Memory B cell (primary cell): ENCODE data around the gene GSTA1.
"Not testable (repeated sequence)": the region's sequence is repeated elsewhere in the genome, so short reads cannot be mapped to it uniquely, and the experiment has no call there.

Source experiments
- ATAC-seq: fragments of 150-1000 bp; cut with Tn5 transposase; 2 replicates; pipeline ENCODE4 v1.10.0; 2021; ENCODE audit warnings: low read depth, mild to moderate bottlenecking, moderate library complexity
- DNase-seq, 2 donors: peaks; one replicate each; pipeline ENCODE4 v3.0.0; 2022; ENCODE audit warnings: low spot score in 2 of 2
- H3K27ac Mint-ChIP-seq: one replicate; pipeline ENCODE4 v1.8.0; 2022; ENCODE audit warnings: mild to moderate bottlenecking, moderate library complexity, mixed read lengths
- H3K27me3 Mint-ChIP-seq: one replicate; pipeline ENCODE4 v1.8.0; 2022; ENCODE audit warnings: mixed read lengths
- H3K36me3 Mint-ChIP-seq: one replicate; pipeline ENCODE4 v1.8.0; 2022; ENCODE audit warnings: mild to moderate bottlenecking, mixed read lengths
- H3K4me1 Mint-ChIP-seq: one replicate; pipeline ENCODE4 v1.8.0; 2022; ENCODE audit warnings: mixed read lengths
- H3K4me3 Mint-ChIP-seq: one replicate; pipeline ENCODE4 v1.8.0; 2022; ENCODE audit warnings: mild to moderate bottlenecking, moderate library complexity, mixed read lengths
- H3K9me3 Mint-ChIP-seq: one replicate; pipeline ENCODE4 v1.8.0; 2022; ENCODE audit warnings: mixed read lengths

GSTA1 gene

GRCh38 chr6:52825270-52825793 is 21.7 kb upstream of the GSTA1 start:
- H3K36me3 Mint-ChIP-seq, ATAC-seq, H3K27ac Mint-ChIP-seq, DNase-seq, H3K9me3 Mint-ChIP-seq, H3K27me3 Mint-ChIP-seq, H3K4me1 Mint-ChIP-seq, H3K4me3 Mint-ChIP-seq: not testable (repeated sequence)

GRCh38 chr6:52821842-52822241 is 18.2 kb upstream of the GSTA1 start:
- Mint-ChIP-seq H3K4me1 (no peaks in the 10 kb centered on the region), H3K27me3 (peaks cover 1% of the 10 kb centered on the region), H3K36me3 (no peaks in the 10 kb centered on the region), H3K4me3 (no peak overlapping the region), H3K27ac (no peak overlapping the region), H3K9me3 (peaks cover 2% of the 10 kb centered on the region)
- DNase-seq: no peak
- no peak for ATAC-seq

DNA sequence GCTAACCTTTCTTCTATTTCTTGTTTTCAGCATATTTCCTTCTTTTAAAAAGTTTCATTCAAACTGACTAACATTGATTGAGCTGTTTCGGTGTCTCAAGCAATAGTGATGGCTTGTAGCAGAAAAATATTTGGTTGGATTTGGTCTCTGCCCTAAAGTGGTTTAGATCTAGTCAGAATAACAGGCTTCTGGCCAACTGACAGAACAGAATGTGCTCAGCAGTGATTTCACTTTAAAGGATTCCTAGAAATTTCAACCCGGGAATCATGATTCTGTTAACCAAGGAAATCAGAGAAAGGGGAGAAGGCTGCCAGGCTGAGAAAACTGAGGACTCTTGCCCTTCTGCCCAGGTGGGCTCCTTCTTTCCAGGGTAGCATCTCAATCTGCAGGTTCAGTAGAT is 16.6 kb upstream of the GSTA1 start:
- H3K27ac Mint-ChIP-seq: no peak overlapping the region
- no peaks in the 10 kb centered on the region for H3K4me1 Mint-ChIP-seq
- DNase-seq (no peak), ATAC-seq (no peak)
- peaks cover 2% of the 10 kb centered on the region for H3K9me3 Mint-ChIP-seq
- H3K36me3 Mint-ChIP-seq: no peaks in the 10 kb centered on the region
- H3K27me3 Mint-ChIP-seq: peaks cover 1% of the 10 kb centered on the region
- H3K4me3 Mint-ChIP-seq: no peak overlapping the region

GRCh38 chr6:52815167-52816092 is 11.8 kb upstream of the GSTA1 start:
- peaks cover 13% of the 10 kb centered on the region for H3K27me3 Mint-ChIP-seq
- DNase-seq: peak; percentile 33 to 34

DNA sequence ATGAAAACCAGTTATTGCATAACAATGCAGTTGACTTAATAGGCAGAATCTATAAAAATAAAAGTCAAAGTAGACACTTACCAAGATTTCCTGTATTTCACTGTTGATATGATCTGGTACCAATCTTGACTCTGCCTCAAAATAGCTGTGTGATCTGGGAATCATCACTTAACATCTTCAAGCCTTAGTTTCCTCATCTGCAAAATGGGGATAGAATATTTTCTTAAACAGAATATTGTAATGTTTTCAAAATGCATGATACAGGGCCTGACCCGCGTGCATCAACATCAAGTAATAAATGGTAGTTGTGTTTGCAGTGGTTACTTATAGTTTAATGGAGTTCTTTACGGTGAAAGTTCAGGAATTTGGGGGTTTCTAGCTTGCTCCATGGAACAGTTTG is 10.9 kb upstream of the GSTA1 start:
- H3K4me1 Mint-ChIP-seq, H3K27ac Mint-ChIP-seq, H3K36me3 Mint-ChIP-seq, H3K9me3 Mint-ChIP-seq, ATAC-seq, DNase-seq, H3K4me3 Mint-ChIP-seq: not testable (repeated sequence)
- peaks cover 13% of the 10 kb centered on the region for H3K27me3 Mint-ChIP-seq

More at GRCh38 chr6:52815167-52816092, 11.8 kb upstream of the GSTA1 start:
- Mint-ChIP-seq H3K4me1 (no peaks in the 10 kb centered on the region), H3K9me3 (no peaks in the 10 kb centered on the region), H3K36me3 (no peaks in the 10 kb centered on the region), H3K4me3 (no peak overlapping the region), H3K27ac (no peak overlapping the region)
- peak; percentile 56 for ATAC-seq

GRCh38 chr6:52809777-52810176 is 6.2 kb upstream of the GSTA1 start:
- not testable (repeated sequence) for H3K9me3 Mint-ChIP-seq, H3K27ac Mint-ChIP-seq, H3K4me1 Mint-ChIP-seq, DNase-seq, H3K4me3 Mint-ChIP-seq, ATAC-seq, H3K36me3 Mint-ChIP-seq
- peaks cover 14% of the 10 kb centered on the region for H3K27me3 Mint-ChIP-seq

GRCh38 chr6:52808660-52809059 is 5.0 kb upstream of the GSTA1 start:
- Mint-ChIP-seq H3K9me3 (no peaks in the 10 kb centered on the region), H3K27ac (no peak overlapping the region), H3K36me3 (no peaks in the 10 kb centered on the region), H3K27me3 (peaks cover 16% of the 10 kb centered on the region), H3K4me3 (no peak overlapping the region), H3K4me1 (no peaks in the 10 kb centered on the region)
- no peak for ATAC-seq
- no peak for DNase-seq

- no peaks in the 10 kb centered on the region for H3K36me3 Mint-ChIP-seq
- H3K27ac Mint-ChIP-seq: no peak overlapping the region
- no peaks in the 10 kb centered on the region for H3K4me1 Mint-ChIP-seq
- no peak for DNase-seq
- ATAC-seq: no peak
- no peak overlapping the region for H3K4me3 Mint-ChIP-seq
- H3K9me3 Mint-ChIP-seq: no peaks in the 10 kb centered on the region
- peaks cover 8% of the 10 kb centered on the region for H3K27me3 Mint-ChIP-seq
Measured at GRCh38 chr6:52802806-52803205, 810 bp downstream of the GSTA1 start.

DNA sequence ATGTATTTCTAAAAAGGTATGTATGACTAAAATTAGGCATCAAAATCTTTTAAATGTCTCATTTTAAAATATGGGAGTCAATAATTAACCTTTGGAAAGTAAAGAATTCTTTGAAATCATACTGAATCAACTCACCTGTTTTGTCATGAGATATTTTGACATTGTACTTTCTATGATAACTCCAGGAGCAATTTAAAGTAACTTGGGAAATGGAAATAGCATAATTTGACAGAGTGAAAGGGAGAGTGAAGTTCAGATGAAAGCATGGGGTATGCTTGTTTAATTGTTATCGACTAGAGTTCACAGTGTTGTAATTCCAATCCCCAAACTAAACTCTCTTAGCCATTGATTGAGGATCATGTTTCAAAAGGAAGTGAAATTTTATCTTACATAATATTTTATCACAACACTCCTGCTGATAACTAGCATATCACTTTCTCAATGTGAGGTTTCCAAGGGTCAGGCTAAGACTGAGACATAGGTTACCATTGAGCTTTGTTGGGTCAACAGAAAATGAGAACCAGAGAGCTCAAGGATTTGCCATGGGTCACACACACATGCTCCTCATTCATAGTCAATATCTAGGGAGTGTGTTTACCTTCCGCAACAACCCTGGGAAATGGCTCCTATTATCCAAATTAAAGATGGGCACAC is 2.3 kb downstream of the GSTA1 start:
- H3K4me3 Mint-ChIP-seq: no peak overlapping the region
- no peaks in the 10 kb centered on the region for H3K9me3 Mint-ChIP-seq
- no peaks in the 10 kb centered on the region for H3K4me1 Mint-ChIP-seq
- H3K36me3 Mint-ChIP-seq: no peaks in the 10 kb centered on the region
- ATAC-seq (no peak), DNase-seq (no peak)
- H3K27ac Mint-ChIP-seq: no peak overlapping the region
- H3K27me3 Mint-ChIP-seq: peaks cover 8% of the 10 kb centered on the region

DNA sequence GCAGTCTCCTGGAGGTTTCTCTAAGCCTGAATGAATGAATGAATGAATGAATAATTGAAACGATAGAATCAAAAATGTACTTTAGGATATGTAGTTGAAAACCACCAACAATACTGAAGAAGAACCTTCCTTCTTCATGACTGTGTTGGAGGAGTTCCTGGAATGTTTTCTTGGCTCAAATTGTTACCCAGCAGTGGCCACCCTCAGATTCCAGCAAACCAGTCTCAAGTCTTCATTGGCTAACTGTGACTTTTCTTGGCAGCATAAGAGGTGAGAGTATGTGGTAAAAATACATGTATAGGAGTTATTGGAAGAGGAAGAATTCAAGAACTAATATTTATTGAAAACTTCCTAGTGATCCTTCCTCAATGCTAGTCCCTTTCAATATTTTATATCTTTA is 4.3 kb downstream of the GSTA1 start:
- not testable (repeated sequence) for H3K27ac Mint-ChIP-seq, H3K4me3 Mint-ChIP-seq, H3K9me3 Mint-ChIP-seq, ATAC-seq, H3K4me1 Mint-ChIP-seq, H3K27me3 Mint-ChIP-seq, H3K36me3 Mint-ChIP-seq, DNase-seq

GRCh38 chr6:52794366-52794765 is 9.2 kb downstream of the GSTA1 start:
- not testable (repeated sequence) for H3K9me3 Mint-ChIP-seq, H3K27ac Mint-ChIP-seq, DNase-seq, H3K27me3 Mint-ChIP-seq, H3K4me1 Mint-ChIP-seq, H3K36me3 Mint-ChIP-seq, H3K4me3 Mint-ChIP-seq, ATAC-seq

GRCh38 chr6:52790861-52791260 is 12.8 kb downstream of the GSTA1 start:
- Mint-ChIP-seq H3K4me3 (no peak overlapping the region), H3K27me3 (peaks cover 9% of the 10 kb centered on the region), H3K27ac (no peak overlapping the region), H3K36me3 (peaks cover 1% of the 10 kb centered on the region), H3K4me1 (no peaks in the 10 kb centered on the region), H3K9me3 (no peaks in the 10 kb centered on the region)
- DNase-seq (no peak), ATAC-seq (no peak)

- H3K9me3 Mint-ChIP-seq, H3K27ac Mint-ChIP-seq, H3K36me3 Mint-ChIP-seq, ATAC-seq, H3K27me3 Mint-ChIP-seq, H3K4me1 Mint-ChIP-seq, DNase-seq, H3K4me3 Mint-ChIP-seq: not testable (repeated sequence)
Measured at GRCh38 chr6:52789658-52790057, 14.0 kb downstream of the GSTA1 start.

DNA sequence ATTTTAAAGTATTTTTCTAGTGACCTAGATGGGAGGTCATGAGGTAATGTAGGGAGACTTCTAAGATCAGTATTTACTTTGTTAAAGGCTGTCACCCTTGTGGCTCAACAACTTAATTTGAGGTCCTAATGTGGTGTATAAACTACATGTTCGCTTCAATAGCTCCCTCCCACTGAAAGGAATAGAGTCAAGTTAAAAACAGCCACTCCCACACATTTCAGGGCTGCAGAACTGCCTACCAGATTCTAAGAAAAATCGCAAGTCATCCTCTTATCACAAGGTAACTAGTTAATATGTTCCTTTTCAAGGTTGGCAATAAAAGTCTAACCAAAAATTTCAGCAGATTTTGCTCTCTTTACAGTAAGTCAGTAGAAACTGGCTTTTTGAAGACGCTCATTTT is 15.1 kb downstream of the GSTA1 start:
- peaks cover 1% of the 10 kb centered on the region for H3K9me3 Mint-ChIP-seq
- H3K27me3 Mint-ChIP-seq: peaks cover 5% of the 10 kb centered on the region
- DNase-seq: no peak
- H3K36me3 Mint-ChIP-seq: no peaks in the 10 kb centered on the region
- ATAC-seq: no peak
- H3K4me3 Mint-ChIP-seq: no peak overlapping the region
- H3K27ac Mint-ChIP-seq: no peak overlapping the region
- no peaks in the 10 kb centered on the region for H3K4me1 Mint-ChIP-seq
